Astrocyte of the cerebellum (primary cell): Measurements from ENCODE around the gene SLC66A3.
A peak's percentile ranks its signal among the peaks of the same experiment; 100 is the strongest.

Experiments used
- DNase-seq: peaks from one replicate; pipeline ENCODE4 v3.0.0-alpha.2; 2011; ENCODE audit warnings: low read depth
- H3K4me3 ChIP-seq: 2 replicates; pipeline ENCODE4 v1.5.1; 2011; ENCODE audit warnings: mild to moderate bottlenecking, low read depth, low read length, moderate library complexity
- in situ Hi-C: cut with HindIII; loops from 2 replicates; pipeline ENCODE4 v1.10.0; 2017; ENCODE audit warnings: low sequenced_read_pairs
- TF ChIP-seq, protein P1 (sequence below): IDR thresholded peaks from 2 replicates; pipeline ENCODE4 v1.5.1; 2012; ENCODE audit warnings: low read length, low read depth, moderate library complexity, mild to moderate bottlenecking; ENCODE audit errors: missing control alignments

SLC66A3 gene

DNA sequence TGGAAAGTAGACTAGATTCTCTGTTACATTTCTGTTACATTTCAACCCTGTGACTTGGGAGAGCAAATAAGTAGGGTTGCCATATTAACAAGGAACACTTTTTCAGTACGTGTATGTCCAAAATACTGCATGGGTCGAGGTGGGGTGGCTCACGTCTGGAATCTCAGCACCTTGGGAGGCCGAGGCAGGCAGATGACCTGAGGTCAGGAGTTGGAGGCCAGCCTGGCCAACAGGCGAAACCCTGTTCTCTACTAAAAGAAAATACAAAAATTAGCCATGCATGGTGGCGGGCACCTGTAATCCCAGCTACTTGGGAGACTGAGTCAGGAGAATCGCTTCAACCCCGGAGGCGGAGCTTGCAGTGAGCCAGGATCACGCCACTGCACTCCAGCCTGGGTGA, 11.2 kb downstream of the SLC66A3 start:
- in situ Hi-C loops, result no loop called here
- TF ChIP-seq, protein P1, sequence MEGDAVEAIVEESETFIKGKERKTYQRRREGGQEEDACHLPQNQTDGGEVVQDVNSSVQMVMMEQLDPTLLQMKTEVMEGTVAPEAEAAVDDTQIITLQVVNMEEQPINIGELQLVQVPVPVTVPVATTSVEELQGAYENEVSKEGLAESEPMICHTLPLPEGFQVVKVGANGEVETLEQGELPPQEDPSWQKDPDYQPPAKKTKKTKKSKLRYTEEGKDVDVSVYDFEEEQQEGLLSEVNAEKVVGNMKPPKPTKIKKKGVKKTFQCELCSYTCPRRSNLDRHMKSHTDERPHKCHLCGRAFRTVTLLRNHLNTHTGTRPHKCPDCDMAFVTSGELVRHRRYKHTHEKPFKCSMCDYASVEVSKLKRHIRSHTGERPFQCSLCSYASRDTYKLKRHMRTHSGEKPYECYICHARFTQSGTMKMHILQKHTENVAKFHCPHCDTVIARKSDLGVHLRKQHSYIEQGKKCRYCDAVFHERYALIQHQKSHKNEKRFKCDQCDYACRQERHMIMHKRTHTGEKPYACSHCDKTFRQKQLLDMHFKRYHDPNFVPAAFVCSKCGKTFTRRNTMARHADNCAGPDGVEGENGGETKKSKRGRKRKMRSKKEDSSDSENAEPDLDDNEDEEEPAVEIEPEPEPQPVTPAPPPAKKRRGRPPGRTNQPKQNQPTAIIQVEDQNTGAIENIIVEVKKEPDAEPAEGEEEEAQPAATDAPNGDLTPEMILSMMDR, result no peak
- H3K4me3 ChIP-seq, result no peak overlapping the region
- DNase-seq, result no peak

DNA sequence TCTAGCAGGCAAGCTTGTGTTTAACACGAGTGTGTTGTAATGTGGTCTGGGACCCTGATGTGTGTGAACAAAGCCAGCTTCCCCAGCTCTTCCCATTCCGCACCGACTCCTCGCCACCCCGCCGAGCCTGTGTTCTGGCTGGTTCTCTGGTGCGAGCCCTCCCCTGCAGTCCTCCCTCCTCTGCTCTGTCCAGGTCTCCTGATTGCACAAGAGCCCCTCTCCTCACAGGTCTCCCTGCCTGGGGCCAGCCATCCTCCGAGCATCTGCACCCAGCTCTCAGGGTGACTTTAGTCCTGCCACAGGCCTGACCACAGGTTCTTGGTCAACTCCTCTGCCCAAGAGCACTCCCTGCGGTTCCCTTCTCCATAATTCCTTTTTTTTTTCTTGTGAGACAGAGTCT, 13.2 kb downstream of the SLC66A3 start:
- DNase-seq, result peak; percentile 45
- TF ChIP-seq, protein P1, result no peak
- H3K4me3 ChIP-seq, result no peak overlapping the region
- in situ Hi-C loops, result no loop called here

DNA sequence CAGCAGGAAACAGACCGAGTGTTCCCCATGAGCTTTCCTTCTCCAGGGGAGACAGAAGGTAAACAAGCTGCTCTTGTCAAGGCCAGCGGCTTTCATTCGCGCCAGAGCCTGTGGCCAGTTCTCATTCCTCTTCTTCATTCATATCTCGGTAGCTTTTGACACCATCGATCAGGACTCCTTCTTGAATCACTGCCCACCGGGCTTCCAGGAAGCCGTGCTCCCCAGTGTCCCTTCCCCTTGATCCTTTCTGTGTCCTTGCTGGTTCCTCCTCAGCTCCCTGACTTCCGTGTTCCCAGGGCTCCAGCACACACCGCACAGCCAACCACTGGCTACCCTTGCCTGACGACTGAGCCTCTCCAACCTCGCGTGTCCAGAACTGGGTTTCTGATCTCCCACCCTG, 14.1 kb downstream of the SLC66A3 start:
- DNase-seq, result no peak
- in situ Hi-C loops, result no loop called here
- no peak overlapping the region for H3K4me3 ChIP-seq
- TF ChIP-seq, protein P1, result no peak

DNA sequence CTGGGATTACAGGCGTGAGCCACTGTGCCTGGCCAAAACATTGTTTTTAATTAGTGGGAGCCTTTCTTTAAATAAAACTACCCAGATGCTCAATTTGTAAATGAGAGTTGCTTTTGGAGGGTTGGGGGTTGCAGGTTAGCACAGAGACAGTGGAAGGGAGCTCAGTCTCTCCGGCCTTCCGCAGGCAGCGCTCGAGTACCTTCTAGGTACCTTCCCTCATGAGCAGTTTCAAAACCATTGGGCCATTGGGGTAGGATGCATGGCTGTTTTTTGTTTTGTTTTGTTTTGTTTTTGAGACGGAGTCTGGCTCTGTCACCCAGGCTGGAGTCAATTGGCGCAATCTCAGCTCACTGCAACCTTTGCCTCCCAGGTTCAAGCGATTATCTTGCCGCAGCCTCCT, 19.0 kb downstream of the SLC66A3 start:
- H3K4me3 ChIP-seq, result no peak overlapping the region

DNA sequence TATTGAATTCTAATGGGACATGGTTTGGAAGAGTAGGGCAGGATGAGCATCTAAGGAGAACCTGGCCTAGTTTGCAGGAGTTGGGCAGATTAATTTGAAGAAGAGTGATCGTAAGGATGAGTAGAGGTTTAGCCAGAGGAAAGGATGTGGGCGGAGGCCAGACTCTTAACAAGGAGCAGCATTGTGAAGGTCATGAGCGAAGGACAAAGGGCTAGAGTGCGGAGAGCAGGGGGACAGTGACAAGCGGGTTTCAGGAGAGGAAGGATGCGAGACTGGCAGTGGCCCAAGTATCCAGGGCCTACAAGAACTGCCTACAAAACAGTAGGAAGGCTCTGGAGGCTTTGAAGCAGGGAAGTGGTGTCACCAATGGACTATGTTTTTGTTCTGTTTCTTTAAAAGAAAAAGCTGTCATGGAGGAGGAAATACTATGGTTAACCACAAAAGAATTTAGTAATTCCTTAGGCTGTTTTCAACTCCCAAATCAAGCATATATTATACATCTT, 20.1 kb downstream of the SLC66A3 start:
- peak; percentile 72 for DNase-seq
- in situ Hi-C loops, result no loop called here
- H3K4me3 ChIP-seq, result no peak overlapping the region
- TF ChIP-seq, protein P1, result no peak

More for the DNA sequence above, 19.0 kb downstream of the SLC66A3 start:
- DNase-seq, result no peak
- in situ Hi-C loops, result no loop called here
- TF ChIP-seq, protein P1, result no peak

DNA sequence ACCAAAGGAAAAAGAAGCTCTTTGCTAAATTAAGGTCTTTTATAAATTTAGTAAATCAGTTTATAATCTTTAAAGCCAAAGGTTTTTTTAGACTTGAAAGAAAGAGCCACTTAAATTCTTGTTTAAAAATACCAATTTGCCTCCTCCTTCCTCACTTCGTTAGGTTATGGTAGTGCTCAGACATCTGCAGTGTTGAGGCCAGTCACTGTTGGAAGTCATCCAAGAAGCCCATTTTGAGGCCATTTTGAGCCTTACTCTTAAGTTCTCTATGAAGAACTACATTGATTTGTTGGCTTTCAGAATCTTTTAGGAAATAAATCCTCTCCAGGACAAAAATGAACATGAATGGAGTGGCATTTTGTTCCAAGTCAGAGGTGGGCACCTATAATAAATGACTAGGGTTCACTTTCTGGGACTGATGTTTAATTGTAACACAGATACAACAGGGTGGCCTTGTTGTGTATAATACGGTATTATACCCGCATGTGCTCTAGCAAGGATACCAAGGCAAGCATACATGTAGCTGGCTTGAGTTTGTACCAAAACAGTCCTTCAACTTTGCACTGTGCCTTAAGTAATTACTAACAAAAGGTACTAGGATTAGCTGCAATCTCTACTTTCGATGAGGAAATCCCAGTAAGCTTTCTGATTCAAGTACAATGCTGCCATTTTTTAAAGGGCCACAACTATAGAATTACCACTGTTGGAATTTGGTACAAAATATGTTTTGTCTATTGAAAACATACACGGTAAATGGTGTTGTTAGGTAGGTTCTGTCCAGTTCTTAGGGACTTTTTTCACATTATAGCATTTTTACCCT, 22.8 kb downstream of the SLC66A3 start:
- no peak for DNase-seq
- TF ChIP-seq, protein P1, result no peak
- in situ Hi-C loops, result no loop called here
- no peak overlapping the region for H3K4me3 ChIP-seq
